CD4-positive, alpha-beta T cell (primary cell): ENCODE measurements around the gene ATP6V0D1. TPM values are rescaled to one million over a fixed set of nuclear protein-coding genes. Genes with fewer than 3 reads are reported as not detected.
A peak's percentile ranks its signal among the peaks of the same experiment; 100 is the strongest.

Experiments used
- ATAC-seq: fragments of 200-7000 bp; cut with Tn5 transposase; one replicate; pipeline ENCODE4 v1.10.0; 2022; ENCODE audit warnings: mild to moderate bottlenecking; ENCODE audit not compliant: poor library complexity
- CTCF ChIA-PET: fragments of 350-600 bp; sonication (Branson Sonifier 250); formaldehyde crosslinking; loops from one replicate; lab custom pipeline; 2021; ENCODE audit warnings: antibody characterized with exemption, inconsistent platforms; lab: Charles Lee
- POLR2A ChIA-PET: fragments of 350-600 bp; sonication (Branson Sonifier 250); formaldehyde crosslinking; loops from one replicate; lab custom pipeline; 2021; ENCODE audit warnings: antibody characterized with exemption, inconsistent platforms; lab: Charles Lee
- DNase-seq, 14 experiments: peaks; one replicate each; pipeline ENCODE4 v3.0.0-alpha.2; 2013 to 2020; ENCODE audit warnings: mixed read lengths in 2 of 14
- H3K27ac ChIP-seq, 2 donors: one replicate each; pipeline versions ENCODE4 v1.5.1 to v1.7.0; 2013; ENCODE audit warnings: low read length in 2 of 2, low read depth in 1 of 2, mild to moderate bottlenecking in 1 of 2
- H3K27me3 ChIP-seq, 2 experiments: 1 replicate in 1 of 2; 2 replicates in 1 of 2; pipeline versions ENCODE4 v1.6.1 to v1.7.0; 2013; ENCODE audit warnings: low read length in 2 of 2, control low read depth in 1 of 2, mild to moderate bottlenecking in 1 of 2, moderate library complexity in 1 of 2; ENCODE audit not compliant: insufficient read depth in 2 of 2, control insufficient read depth in 1 of 2
- H3K36me3 ChIP-seq: one replicate; pipeline ENCODE4 v1.6.1; 2013; ENCODE audit warnings: low read length, control low read depth; ENCODE audit not compliant: insufficient read depth
- H3K4me1 ChIP-seq: one replicate; pipeline ENCODE4 v1.6.1; 2013; ENCODE audit warnings: low read length, control low read depth; ENCODE audit not compliant: insufficient read depth
- H3K4me3 ChIP-seq: one replicate; pipeline ENCODE4 v1.5.1; 2013; ENCODE audit warnings: mild to moderate bottlenecking, low read length, moderate library complexity
- H3K9me3 ChIP-seq, 2 experiments: 1 replicate in 1 of 2; 2 replicates in 1 of 2; pipeline versions ENCODE4 v1.6.1 to v1.7.0; 2013; ENCODE audit warnings: low read length in 2 of 2, mild to moderate bottlenecking in 2 of 2, control low read depth in 1 of 2, moderate library complexity in 1 of 2; ENCODE audit not compliant: control insufficient read depth in 1 of 2, insufficient read depth in 1 of 2
- H3K27ac Mint-ChIP-seq: one replicate; pipeline ENCODE4 v1.8.0; 2020; ENCODE audit warnings: mixed read lengths
- H3K27me3 Mint-ChIP-seq: one replicate; pipeline ENCODE4 v1.8.0; 2021; ENCODE audit warnings: mixed read lengths
- H3K36me3 Mint-ChIP-seq: one replicate; pipeline ENCODE4 v1.8.0; 2021; ENCODE audit warnings: low read depth, mixed read lengths
- H3K4me1 Mint-ChIP-seq: one replicate; pipeline ENCODE4 v1.8.0; 2021; ENCODE audit warnings: low read depth, mixed read lengths
- H3K4me3 Mint-ChIP-seq: one replicate; pipeline ENCODE4 v1.8.0; 2020; ENCODE audit warnings: mild to moderate bottlenecking, mixed read lengths
- H3K9me3 Mint-ChIP-seq: one replicate; pipeline ENCODE4 v1.8.0; 2020; ENCODE audit warnings: mixed read lengths
- intact Hi-C, 2 experiments: fragments of 100-400 bp; cut with DNase I in 1 of 2; cut with micrococcal nuclease in 1 of 2; formaldehyde crosslinking; loops; one replicate each; pipeline versions ENCODE4 v1.15.1 to v1.9.0; 2023 to 2025; cut with DNase I, micrococcal nuclease
- total RNA-seq, 174 experiments: library from RNA in 2 of 174; stranded (reverse) in 2 of 174; gene quantifications; one replicate each; pipeline ENCODE4 v1.2.3 and lab custom pipeline; 2021 to 2026
- TF ChIP-seq, protein P1 (sequence below): fragments of 200-600 bp; IDR thresholded peaks from one replicate; pipeline ENCODE4 v1.8.0; 2022; ENCODE audit warnings: antibody characterized with exemption, mild to moderate bottlenecking

Gene ATP6V0D1
- total RNA-seq, 2 experiments from 2014 or later = 39.4 to 41.7 TPM

DNA sequence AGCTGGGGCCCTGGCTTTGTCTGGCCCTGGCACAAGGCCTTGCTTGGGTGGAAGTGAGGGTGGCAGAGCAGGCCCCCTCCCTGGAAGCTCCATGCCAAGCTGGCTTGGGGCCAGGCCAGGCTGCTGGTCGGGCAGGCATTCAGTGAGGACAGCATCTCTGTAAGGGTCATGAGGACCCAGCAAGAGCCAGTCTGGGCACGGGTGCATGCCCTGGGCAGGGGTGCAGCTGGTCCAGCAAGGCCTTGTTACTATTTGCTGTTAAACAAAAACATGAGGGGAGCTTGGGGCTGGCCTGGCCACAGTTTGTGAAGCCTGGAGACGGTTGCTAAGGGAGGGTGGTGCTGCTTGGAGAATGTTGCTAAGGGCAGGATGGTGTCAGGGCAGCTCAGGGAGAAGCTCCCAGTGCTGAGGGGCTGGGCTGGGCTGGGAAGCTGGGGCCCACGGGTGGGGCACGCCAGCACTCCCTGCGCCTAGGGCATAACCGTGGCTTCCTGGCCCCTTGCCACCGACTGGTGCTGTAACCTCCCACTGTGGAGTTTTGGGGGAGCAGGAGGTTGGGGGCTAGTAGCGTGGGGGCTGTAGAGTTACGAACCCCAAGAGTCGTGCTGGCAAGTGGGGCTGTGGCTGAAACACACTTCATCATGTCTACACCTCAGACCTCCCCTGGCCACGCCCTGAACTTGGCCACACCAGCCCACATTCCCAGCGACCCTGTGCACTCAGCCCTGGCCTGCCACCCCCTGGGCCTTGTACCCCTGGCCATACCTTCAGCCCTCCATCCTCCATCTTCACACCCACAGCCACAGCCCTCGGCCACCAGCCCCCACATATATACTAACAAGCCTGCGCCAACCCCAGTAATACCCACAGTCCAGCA lies 89.3 kb downstream of the ATP6V0D1 start:
- Mint-ChIP-seq H3K9me3 (no peaks in the 10 kb centered on the region), H3K4me3 (no peak overlapping the region), H3K27ac (no peak overlapping the region), H3K27me3 (peaks cover 36% of the 10 kb centered on the region), H3K36me3 (no peaks in the 10 kb centered on the region), H3K4me1 (peaks cover 8% of the 10 kb centered on the region)
- ChIA-PET POLR2A (no interaction called here), CTCF (no interaction called here)
- intact Hi-C loops = loop anchor here in 1 of 2 experiments (10.0 kb wide), 1 partner anchor 127 kb away; no protein-coding TSS in a partner anchor
- Histone ChIP-seq H3K4me3 (no peak overlapping the region), H3K4me1 (peaks cover 28% of the 10 kb centered on the region), H3K36me3 (no peaks in the 10 kb centered on the region), H3K9me3 (peaks cover 0 to 15% of the 10 kb centered on the region in 2 experiments), H3K27ac (no peak overlapping the region), H3K27me3 (peaks cover 34 to 41% of the 10 kb centered on the region in 2 experiments)
- TF ChIP-seq, protein P1, sequence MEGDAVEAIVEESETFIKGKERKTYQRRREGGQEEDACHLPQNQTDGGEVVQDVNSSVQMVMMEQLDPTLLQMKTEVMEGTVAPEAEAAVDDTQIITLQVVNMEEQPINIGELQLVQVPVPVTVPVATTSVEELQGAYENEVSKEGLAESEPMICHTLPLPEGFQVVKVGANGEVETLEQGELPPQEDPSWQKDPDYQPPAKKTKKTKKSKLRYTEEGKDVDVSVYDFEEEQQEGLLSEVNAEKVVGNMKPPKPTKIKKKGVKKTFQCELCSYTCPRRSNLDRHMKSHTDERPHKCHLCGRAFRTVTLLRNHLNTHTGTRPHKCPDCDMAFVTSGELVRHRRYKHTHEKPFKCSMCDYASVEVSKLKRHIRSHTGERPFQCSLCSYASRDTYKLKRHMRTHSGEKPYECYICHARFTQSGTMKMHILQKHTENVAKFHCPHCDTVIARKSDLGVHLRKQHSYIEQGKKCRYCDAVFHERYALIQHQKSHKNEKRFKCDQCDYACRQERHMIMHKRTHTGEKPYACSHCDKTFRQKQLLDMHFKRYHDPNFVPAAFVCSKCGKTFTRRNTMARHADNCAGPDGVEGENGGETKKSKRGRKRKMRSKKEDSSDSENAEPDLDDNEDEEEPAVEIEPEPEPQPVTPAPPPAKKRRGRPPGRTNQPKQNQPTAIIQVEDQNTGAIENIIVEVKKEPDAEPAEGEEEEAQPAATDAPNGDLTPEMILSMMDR = no peak
- ATAC-seq (no peak), DNase-seq (no peak)

DNA sequence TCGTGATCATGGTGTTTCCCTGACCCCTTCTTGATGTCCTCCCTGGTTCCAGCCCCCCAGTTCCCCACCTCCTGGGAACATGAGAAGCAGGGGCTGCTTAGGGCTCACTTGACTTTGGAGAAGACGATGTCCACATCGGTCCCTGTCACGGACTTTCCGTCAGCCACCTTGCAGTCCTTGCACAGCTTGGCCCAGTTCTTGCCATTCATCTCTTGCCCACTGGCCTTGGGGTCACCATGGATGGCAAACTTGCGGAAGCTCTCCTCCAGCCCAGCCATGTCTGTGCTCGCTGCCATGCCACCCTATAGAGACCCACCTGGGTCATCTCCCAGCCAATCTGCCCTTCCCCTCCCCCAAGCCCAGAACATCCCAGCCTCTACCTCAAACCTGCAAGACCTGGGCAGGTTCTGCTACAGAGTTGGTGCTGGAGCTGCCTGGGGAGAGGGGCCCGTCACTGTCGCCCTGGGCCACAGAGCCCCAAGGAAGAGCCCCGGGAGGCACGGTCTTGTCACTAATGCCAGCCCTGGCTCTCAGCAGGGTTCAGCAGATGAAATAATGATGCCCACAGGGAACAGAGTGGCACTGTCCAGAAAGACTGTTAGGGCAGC lies 90.0 kb downstream of the ATP6V0D1 start:
- peaks cover 28% of the 10 kb centered on the region for H3K4me1 ChIP-seq
- ChIA-PET POLR2A (no interaction called here), CTCF (no interaction called here)
- intact Hi-C loops = loop anchor here in 1 of 2 experiments (10.0 kb wide), 1 partner anchor 126 kb away; no protein-coding TSS in a partner anchor
- H3K27ac ChIP-seq = no peak overlapping the region
- peaks cover 36% of the 10 kb centered on the region for H3K27me3 Mint-ChIP-seq
- no peak for ATAC-seq
- no peaks in the 10 kb centered on the region for H3K9me3 Mint-ChIP-seq
- H3K4me3 Mint-ChIP-seq = no peak overlapping the region
- H3K27ac Mint-ChIP-seq = no peak overlapping the region
- H3K9me3 ChIP-seq = peaks cover 0 to 15% of the 10 kb centered on the region in 2 experiments
- TF ChIP-seq, protein P1 = no peak
- H3K36me3 ChIP-seq = no peaks in the 10 kb centered on the region
- peak in 1 of 14 experiments; percentile 15 for DNase-seq
- no peak overlapping the region for H3K4me3 ChIP-seq
- H3K36me3 Mint-ChIP-seq = no peaks in the 10 kb centered on the region
- H3K4me1 Mint-ChIP-seq = peaks cover 8% of the 10 kb centered on the region
- peaks cover 30 to 34% of the 10 kb centered on the region in 2 experiments for H3K27me3 ChIP-seq

DNA sequence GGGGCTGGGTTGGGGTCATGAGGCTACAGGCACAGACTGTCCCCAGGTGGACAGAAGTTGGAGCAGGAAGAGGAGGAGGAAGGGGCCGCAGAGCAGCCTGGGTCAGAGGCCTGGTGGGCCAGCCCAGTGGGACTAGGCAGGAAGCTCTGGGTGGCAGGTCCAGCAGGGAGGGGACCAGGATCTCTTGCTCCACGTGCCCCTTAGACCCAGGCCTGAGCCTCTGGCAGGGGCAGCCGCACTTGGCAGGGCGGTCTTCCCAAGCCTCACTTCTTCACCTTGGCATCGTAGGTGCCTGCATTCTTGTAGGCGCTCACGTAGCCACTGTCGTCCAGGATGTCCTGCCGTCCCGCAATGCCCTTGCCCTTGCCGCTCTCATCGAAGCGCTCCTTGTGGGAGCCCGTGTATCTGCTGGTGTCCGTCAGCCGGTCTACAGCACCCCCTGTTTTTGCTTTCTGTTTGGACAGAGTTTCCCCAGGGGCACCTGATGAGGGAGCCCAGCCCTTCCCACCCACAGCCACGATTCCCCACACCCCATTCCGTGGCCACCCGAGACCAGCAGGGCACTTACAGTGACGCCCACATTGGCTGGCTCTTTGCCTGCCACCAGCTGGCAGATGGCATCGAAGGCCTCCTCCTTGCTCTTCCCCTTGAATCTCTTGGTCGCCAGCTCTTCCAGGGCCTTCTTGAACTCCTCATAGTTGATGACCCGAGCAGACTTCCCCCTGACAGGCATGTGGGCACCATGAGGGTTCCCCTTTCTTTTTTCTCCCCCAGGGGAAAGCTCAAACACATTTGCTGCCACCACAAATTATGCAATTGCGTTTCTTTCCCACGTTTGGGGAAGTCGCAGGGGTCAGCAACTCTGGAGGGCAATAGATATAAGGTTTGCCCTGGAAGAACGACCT lies 90.8 kb downstream of the ATP6V0D1 start:
- no peak for ATAC-seq
- ChIA-PET CTCF (no interaction called here), POLR2A (no interaction called here)
- no peaks in the 10 kb centered on the region for H3K9me3 Mint-ChIP-seq
- H3K4me1 Mint-ChIP-seq = peaks cover 8% of the 10 kb centered on the region
- no peak overlapping the region for H3K4me3 ChIP-seq
- no peak overlapping the region for H3K4me3 Mint-ChIP-seq
- H3K9me3 ChIP-seq = peaks cover 0 to 11% of the 10 kb centered on the region in 2 experiments
- no peak overlapping the region for H3K27ac Mint-ChIP-seq
- TF ChIP-seq, protein P1 = no peak
- DNase-seq = peak in 3 of 14 experiments; percentile 19 to 68 (median 67)
- peaks cover 22 to 26% of the 10 kb centered on the region in 2 experiments for H3K27me3 ChIP-seq
- no peaks in the 10 kb centered on the region for H3K36me3 ChIP-seq
- H3K4me1 ChIP-seq = peaks cover 27% of the 10 kb centered on the region
- intact Hi-C loops = loop anchor here in 1 of 2 experiments (10.0 kb wide), 1 partner anchor 125 kb away; no protein-coding TSS in a partner anchor
- H3K36me3 Mint-ChIP-seq = no peaks in the 10 kb centered on the region
- peaks cover 28% of the 10 kb centered on the region for H3K27me3 Mint-ChIP-seq
- no peak overlapping the region for H3K27ac ChIP-seq
